ENCODE data around the gene PIM1. TPM values are rescaled to one million over a fixed set of nuclear protein-coding genes. Genes with fewer than 3 reads are reported as not detected.

The PIM1 gene
- total and polyA plus RNA-seq, 9 of the 15 experiments (the other 6 are each of a cell fraction or from before 2014, with no cell fraction given): 19.0 to 789 (median 212) TPM

DNA sequence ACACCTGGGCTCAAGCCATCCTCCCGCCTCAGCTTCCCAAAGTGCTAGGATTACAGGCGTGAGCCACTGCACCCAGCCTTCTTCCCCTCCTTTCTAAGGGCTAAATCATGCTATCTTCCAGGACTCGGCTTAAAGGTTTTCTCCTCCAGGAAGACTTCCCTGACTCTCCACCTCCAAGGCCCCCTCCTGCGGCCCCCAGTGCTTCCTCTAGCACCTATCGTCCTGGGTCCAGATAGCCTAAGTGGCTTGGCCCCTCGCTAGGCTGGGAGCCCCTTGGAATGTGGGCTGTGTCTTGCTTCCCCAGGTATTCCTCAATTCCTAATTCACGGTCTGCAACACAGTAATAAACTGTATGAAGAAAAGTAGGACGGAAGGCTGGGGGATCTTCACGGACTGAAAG, 36.7 kb downstream of the PIM1 start:
- peak overlapping the region; percentile 50 for H3K27ac ChIP-seq (ENCODE audit: extremely low read depth, low read depth, low read length)
- peaks cover 7% of the 10 kb centered on the region; the same call in 1 of the 3 replicates for H3K79me2 ChIP-seq (ENCODE audit: control insufficient read depth, insufficient read depth, low read length)
- no peak overlapping the region for H3K4me2 ChIP-seq (ENCODE audit: insufficient read depth, low read length)
- 76% methylated on average over 9 of the region's 9 CpGs for WGBS (ENCODE audit: insufficient coverage, low coverage, missing lambda C conversion rate)
- peak overlapping the region; percentile 4 to 23; a peak in 2 of 4 replicates for H3K9ac ChIP-seq (ENCODE audit: insufficient read depth in 1 of 2, low read depth in 2 of 2, low read length in 2 of 2)
- no peak for ATAC-seq
- H3K27me3 ChIP-seq (ENCODE audit: control insufficient read depth in 2 of 2, insufficient read depth in 2 of 2, low read length in 2 of 2): no peaks in the 10 kb centered on the region
- H3K4me3 ChIP-seq: no peak overlapping the region
- ChIA-PET POLR2A (interaction anchor here (0.7 to 7.3 kb wide), 5 partner anchors 13 to 290 kb away, joined by 3 to 67 read pairs (median 6); no protein-coding TSS in a partner anchor), CTCF (ENCODE audit: low intra/inter-chr PET ratio) (interaction anchor here (9.0 kb wide), 1 partner anchor 186 kb away, joined by 204 read pairs; no protein-coding TSS in a partner anchor)
- no peaks in the 10 kb centered on the region for H4K20me1 ChIP-seq (replicated peaks; ENCODE audit: control insufficient read depth, insufficient read depth, low read length)
- H3K9me3 ChIP-seq (replicated peaks; ENCODE audit: control insufficient read depth, insufficient read depth, low read depth, low read length): no peaks in the 10 kb centered on the region
- peak in 1 of 4 experiments; percentile 8 for DNase-seq (ENCODE audit: extremely low read depth in 1 of 4, low spot score in 3 of 4)
- H3K9me1 ChIP-seq (ENCODE audit: control insufficient read depth, insufficient read depth, low read length): no peaks in the 10 kb centered on the region
- intact Hi-C loops (cut with micrococcal nuclease) (no loop called here), in situ Hi-C loops (cut with MboI) (loop anchor here (5.0 to 10.0 kb wide), 4 partner anchors 34 to 439 kb away; partner anchors contain the start of gene PIM1)
- H2AFZ ChIP-seq (ENCODE audit: low read depth, low read length): peak overlapping the region; percentile 56; the same call in 1 of the 2 replicates
- TF ChIP-seq MTA1 (IDR thresholded peaks at IDR 0.05; ENCODE audit: borderline replicate concordance) (no peak), ZFP36 (IDR thresholded peaks at IDR 0.05; ENCODE audit: low read depth, low read length, partially characterized antibody) (peak; percentile 55), ZKSCAN8 (CRISPR knock-in tag; IDR thresholded peaks at IDR 0.05) (0 out of 2 replicates have a peak, but pooled peaks have one; percentile 5), ZNF584 (CRISPR knock-in tag; IDR thresholded peaks at IDR 0.05; ENCODE audit: low read depth) (no peak)
- TF ChIP-seq, protein P1, sequence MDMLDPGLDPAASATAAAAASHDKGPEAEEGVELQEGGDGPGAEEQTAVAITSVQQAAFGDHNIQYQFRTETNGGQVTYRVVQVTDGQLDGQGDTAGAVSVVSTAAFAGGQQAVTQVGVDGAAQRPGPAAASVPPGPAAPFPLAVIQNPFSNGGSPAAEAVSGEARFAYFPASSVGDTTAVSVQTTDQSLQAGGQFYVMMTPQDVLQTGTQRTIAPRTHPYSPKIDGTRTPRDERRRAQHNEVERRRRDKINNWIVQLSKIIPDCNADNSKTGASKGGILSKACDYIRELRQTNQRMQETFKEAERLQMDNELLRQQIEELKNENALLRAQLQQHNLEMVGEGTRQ (CRISPR knock-in tag; IDR thresholded peaks at IDR 0.05): no peak
- peaks cover 70 to 86% of the 10 kb centered on the region in 2 experiments for H3K4me1 ChIP-seq (replicated peaks in 1 of 2; ENCODE audit: control insufficient read depth in 2 of 2, insufficient read depth in 2 of 2, low read length in 2 of 2)
- BruUV-seq (replicated peaks): no TSS peak
- FAIRE-seq: no peak
- H3K36me3 ChIP-seq (ENCODE audit: control insufficient read depth, insufficient read depth, low read length): no peaks in the 10 kb centered on the region; the same call in 2 of the 3 replicates
